ENCODE results near the gene AUTS2. TPM values are rescaled to one million over a fixed set of nuclear protein-coding genes. Genes with fewer than 3 reads are reported as not detected.
A peak's percentile ranks its signal among the peaks of the same experiment; 100 is the strongest.

AUTS2 gene
- total RNA-seq, 1 experiment from 2014 or later, result 4.2 TPM

DNA sequence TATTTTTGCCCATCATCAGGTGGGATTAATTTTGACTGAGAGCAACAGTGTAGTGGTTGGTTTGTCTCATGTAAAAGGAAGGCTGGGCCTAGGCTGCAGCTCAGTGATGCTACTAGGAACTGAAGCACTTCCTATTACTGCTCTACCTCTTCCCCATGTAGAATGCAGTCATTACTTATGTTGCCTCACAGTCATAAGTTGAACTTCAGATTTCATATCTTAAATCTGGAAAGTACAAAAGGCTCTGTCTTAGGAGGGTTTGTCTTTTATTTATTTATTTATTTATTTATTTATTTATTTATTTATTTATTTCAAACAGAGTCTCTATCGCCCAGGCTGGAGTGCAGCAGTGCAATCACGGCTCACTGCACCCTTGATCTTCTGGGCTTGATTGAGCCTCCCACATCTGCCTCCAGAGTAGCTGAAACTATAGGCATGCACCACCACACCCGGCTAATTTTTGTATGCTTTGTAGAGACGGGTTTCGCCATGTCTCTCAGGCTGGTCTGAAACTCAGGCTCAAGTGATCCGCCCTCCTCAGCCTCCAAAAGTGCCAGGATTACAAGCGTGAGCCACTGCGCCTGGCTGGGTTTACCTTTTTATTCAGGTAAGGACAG is 812.0 kb downstream of the AUTS2 start:
- no peak for DNase-seq (ENCODE audit: low spot score)

GRCh38 chr7:70414368-70414767 is 816.1 kb downstream of the AUTS2 start:
- no peak for DNase-seq (ENCODE audit: low spot score)

DNA sequence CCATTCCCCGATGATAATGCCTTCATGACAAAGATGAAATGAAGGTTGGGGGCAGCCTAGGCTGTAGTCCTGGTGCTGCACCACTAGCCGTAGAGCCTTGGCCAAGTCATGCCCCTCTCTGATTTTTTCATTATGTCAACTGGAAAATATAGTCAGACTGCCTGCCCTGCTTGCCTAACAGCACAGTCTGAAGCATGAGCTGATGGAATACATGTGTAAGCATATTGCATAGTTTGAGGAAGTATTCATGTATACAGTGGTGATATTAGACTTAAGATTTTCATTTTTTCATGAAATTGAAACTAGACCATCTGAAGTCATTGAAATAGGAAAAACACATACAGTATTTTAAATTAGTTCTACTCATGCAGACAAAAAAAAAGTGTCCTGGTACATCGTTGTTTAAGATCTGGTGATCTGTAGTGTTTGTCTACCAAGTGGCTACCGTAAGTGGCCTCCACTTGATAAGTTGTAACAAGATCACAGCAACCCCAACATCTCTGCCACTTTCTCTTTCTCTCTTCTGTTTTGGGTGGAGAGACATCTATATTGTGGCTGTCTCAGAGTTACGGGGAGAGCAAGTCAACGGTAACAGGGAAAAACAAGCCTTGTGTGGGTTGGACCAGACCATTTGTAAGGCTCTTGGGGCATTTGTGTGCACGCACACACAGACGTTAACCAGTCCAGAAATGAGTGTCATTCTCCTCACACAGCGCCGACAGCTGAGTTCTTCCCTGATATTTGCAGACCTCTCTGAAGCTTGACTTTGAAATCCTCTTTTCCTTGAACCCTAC is 817.1 kb downstream of the AUTS2 start:
- DNase-seq (ENCODE audit: low spot score), result no peak

- DNase-seq (ENCODE audit: low spot score), result no peak
These were observed 818.2 kb downstream of the AUTS2 start for GRCh38 chr7:70416347-70416985.

- no peak for DNase-seq (ENCODE audit: low spot score)
These were observed 818.8 kb downstream of the AUTS2 start for GRCh38 chr7:70416986-70417655.

- no peak for DNase-seq (ENCODE audit: low spot score)
These were observed 821.5 kb downstream of the AUTS2 start for GRCh38 chr7:70419526-70420380.

- no peak for DNase-seq (ENCODE audit: low spot score)
These were observed 822.0 kb downstream of the AUTS2 start for GRCh38 chr7:70420381-70420662.

DNA sequence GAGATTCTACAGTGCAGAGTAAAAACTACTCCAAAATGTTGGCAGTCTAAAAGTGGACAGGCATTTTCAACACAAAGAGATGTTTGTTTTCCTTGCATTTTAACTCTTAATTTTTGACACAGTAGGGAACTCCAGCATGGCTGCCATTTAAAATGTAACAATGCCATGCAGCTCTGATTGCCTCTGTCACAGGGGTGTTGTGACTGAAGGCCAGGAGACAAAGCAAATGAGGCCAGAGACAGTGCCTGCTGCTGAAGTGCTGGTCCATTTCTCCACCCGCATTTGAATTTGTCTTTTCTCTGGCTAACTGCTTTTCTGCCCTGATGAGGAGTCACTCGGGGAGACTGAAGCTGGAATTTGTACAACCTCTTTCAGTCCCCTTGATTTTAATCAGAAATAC is 823.0 kb downstream of the AUTS2 start:
- DNase-seq (ENCODE audit: low spot score), result no peak

DNA sequence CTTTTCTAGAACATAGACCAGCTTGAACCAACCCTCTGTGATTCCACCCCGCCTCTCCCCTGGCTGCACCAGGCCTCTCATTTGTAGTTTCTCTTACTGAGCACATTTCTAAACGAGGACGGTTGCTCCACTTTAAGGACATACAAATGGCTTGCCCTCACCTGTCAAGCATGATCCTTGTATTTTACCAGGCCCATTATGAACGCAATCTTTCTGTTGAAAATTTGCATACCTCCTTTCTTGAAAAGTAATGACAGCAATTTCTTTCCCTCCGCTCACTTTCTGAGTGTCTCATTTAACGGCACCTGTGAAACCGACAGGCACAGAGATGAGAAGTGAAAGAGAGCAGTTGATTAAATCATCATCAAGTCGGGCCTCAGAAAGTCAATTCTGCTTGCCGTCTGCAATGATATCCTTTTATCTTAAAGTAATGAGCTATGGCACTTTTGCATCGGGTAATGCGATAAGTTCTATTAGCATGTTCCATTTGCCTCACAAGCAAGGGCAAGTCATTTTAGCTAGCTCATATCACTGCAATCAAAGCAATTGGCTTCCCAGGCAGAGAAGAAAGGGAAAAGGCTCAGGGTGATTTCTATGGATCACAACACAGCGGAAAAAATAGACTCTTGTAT is 828.1 kb downstream of the AUTS2 start:
- no peak for DNase-seq (ENCODE audit: low spot score)

- no peak for DNase-seq (ENCODE audit: low spot score)
These were observed 834.3 kb downstream of the AUTS2 start for GRCh38 chr7:70432567-70433001.

DNA sequence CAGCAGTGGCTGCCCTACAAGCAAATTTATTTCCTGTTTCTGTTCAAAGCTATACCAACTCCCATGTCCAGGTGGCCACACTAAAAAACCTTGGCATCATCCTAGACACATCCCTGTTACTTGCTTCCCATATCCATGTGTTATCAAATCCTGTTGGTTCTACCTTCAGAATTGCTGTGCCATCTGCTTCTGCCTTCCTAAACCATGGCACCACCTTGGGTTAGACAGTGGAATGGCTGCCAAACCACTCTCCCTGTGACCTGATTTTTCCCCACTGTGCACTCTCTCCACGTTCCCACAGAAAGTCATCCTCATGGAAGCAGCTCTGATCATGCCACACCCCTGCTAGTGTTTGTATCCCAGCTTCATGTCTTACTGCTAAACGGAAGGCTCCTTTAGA is 836.1 kb downstream of the AUTS2 start:
- DNase-seq (ENCODE audit: low spot score), result peak; percentile 12

GRCh38 chr7:70434821-70435220 is 836.5 kb downstream of the AUTS2 start:
- DNase-seq (ENCODE audit: low spot score), result no peak

GRCh38 chr7:70435634-70436033 is 837.4 kb downstream of the AUTS2 start:
- no peak for DNase-seq (ENCODE audit: low spot score)

GRCh38 chr7:70436790-70437350 is 838.6 kb downstream of the AUTS2 start:
- DNase-seq (ENCODE audit: low spot score), result no peak

DNA sequence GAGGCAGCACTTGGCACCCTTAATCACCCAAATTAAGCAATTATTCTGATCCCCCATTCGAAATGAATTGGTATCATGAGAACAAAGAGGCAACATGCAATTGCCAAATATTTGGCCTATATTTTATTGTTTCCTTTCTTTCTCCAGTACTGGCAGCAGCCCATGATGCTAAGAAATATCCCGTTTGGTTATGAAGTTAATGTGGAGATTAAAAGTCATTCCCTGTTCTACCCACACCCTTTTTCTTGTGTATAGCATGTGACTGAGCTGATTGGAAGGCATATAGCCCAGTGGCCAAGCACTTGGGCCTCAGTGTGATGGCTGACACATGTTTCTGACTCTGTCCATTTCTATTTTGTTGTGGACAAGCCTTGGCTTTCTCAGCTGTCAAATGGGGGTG is 841.4 kb downstream of the AUTS2 start:
- DNase-seq (ENCODE audit: low spot score), result no peak

GRCh38 chr7:70446448-70447143 is 848.3 kb downstream of the AUTS2 start:
- DNase-seq (ENCODE audit: low spot score), result no peak

- DNase-seq (ENCODE audit: low spot score), result no peak
These were observed 850.1 kb downstream of the AUTS2 start for GRCh38 chr7:70448312-70448906.

GRCh38 chr7:70450731-70451130 is 852.5 kb downstream of the AUTS2 start:
- DNase-seq (ENCODE audit: low spot score), result no peak

- no peak for DNase-seq (ENCODE audit: low spot score)
These were observed 857.6 kb downstream of the AUTS2 start for GRCh38 chr7:70455925-70456324.

DNA sequence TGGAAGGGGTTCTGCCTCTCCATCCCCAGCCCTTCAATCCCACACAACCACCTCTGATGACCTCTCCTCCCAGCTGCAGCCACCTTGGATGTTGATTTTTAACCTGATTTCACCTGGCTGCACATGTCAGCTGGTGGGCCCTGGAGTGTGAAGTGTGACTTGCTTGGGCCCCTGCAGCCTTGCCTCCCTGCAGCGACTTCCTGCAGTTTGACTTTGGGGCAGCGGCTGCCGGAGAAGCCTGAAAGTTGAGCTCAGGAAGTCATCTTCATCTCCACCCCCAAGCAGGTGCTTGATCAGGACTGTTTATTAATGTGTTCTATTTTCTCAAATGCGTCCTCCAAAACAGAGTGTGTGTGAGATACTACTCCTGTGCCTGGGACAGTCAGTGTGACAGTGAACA is 858.4 kb downstream of the AUTS2 start:
- DNase-seq (ENCODE audit: low spot score), result no peak
